H1 (cell line): Measurements from ENCODE around the gene TINAG. TPM values are rescaled to one million over a fixed set of nuclear protein-coding genes. Genes with fewer than 3 reads are reported as not detected.

Experiments
- CTCF ChIA-PET: fragments of 300-600 bp; sonication (Branson Sonifier 250); formaldehyde crosslinking; loops from one replicate; lab custom pipeline; 2021; ENCODE audit not compliant: partially characterized antibody; lab: Charles Lee
- POLR2A ChIA-PET: fragments of 300-600 bp; sonication (Branson Sonifier 250); formaldehyde crosslinking; loops from one replicate; lab custom pipeline; 2021; ENCODE audit warnings: inconsistent platforms; ENCODE audit not compliant: partially characterized antibody; lab: Charles Lee
- DNase-seq, 2 experiments: peaks; one replicate each; pipeline versions ENCODE4 v3.0.0 to v3.0.0-alpha.2; 2010 to 2022; ENCODE audit warnings: low spot score in 2 of 2, low read depth in 1 of 2, mixed read lengths in 1 of 2
- FAIRE-seq: peaks from 2 replicates; lab custom pipeline; 2011; peaks lifted over from hg19 to GRCh38; lab: Jason Lieb, UNC
- H2AFZ ChIP-seq: 2 replicates; pipeline ENCODE4 v1.8.1; 2012; ENCODE audit warnings: low read length, inconsistent platforms
- H2AK5ac ChIP-seq: 2 replicates; pipeline ENCODE4 v1.6.1; 2013; ENCODE audit warnings: low read depth, low read length
- H2BK120ac ChIP-seq: replicated peaks from 2 replicates; pipeline ENCODE3; 2013; ENCODE audit warnings: low read depth, low read length, inconsistent platforms
- H2BK12ac ChIP-seq: 2 replicates; pipeline ENCODE4 v1.6.1; 2013; ENCODE audit warnings: low read depth, low read length
- H2BK15ac ChIP-seq: 2 replicates; pipeline ENCODE4 v1.6.1; 2013; ENCODE audit warnings: low read length
- H2BK20ac ChIP-seq: 2 replicates; pipeline ENCODE4 v1.6.1; 2013; ENCODE audit warnings: low read length
- H2BK5ac ChIP-seq: 2 replicates; pipeline ENCODE4 v1.6.1; 2013; ENCODE audit warnings: low read depth, low read length
- H3K14ac ChIP-seq: 2 replicates; pipeline ENCODE4 v1.6.1; 2013; ENCODE audit warnings: inconsistent platforms; ENCODE audit not compliant: insufficient read length
- H3K18ac ChIP-seq: 2 replicates; pipeline ENCODE4 v1.6.1; 2013; ENCODE audit warnings: low read length; ENCODE audit errors: extremely low read depth
- H3K23ac ChIP-seq: 2 replicates; pipeline ENCODE4 v1.6.1; 2013; ENCODE audit warnings: inconsistent platforms; ENCODE audit not compliant: insufficient read length
- H3K23me2 ChIP-seq: 2 replicates; pipeline ENCODE4 v1.6.1; 2013; ENCODE audit warnings: low read depth, low read length
- H3K27ac ChIP-seq: 2 replicates; pipeline ENCODE4 v1.6.1; 2011; ENCODE audit warnings: low read depth, low read length, inconsistent platforms
- H3K27me3 ChIP-seq, 4 experiments: replicated peaks in 1 of 4; 1 replicate in 1 of 4; 2 replicates in 3 of 4; pipeline versions ENCODE4 v1.6.1 to v1.8.1; 2011 to 2013; ENCODE audit warnings: low read length in 3 of 4, mild to moderate bottlenecking in 3 of 4, inconsistent platforms in 2 of 4, mixed read lengths in 2 of 4, moderate library complexity in 1 of 4; ENCODE audit not compliant: control insufficient read depth in 3 of 4, insufficient read depth in 3 of 4; ENCODE audit errors: extremely low read depth in 1 of 4
- H3K36me3 ChIP-seq, 4 experiments: 2 replicates each; pipeline versions ENCODE4 v1.6.1 to v1.8.1; 2011 to 2013; ENCODE audit warnings: mild to moderate bottlenecking in 4 of 4, low read length in 3 of 4, moderate library complexity in 2 of 4, control low read depth in 1 of 4, inconsistent platforms in 1 of 4; ENCODE audit not compliant: insufficient read depth in 4 of 4, control insufficient read depth in 2 of 4
- H3K4ac ChIP-seq: replicated peaks from 2 replicates; pipeline ENCODE3; 2013; ENCODE audit warnings: low read length, low read depth, mixed read lengths, inconsistent platforms; ENCODE audit not compliant: insufficient read length
- H3K4me1 ChIP-seq, 4 experiments: replicated peaks in 1 of 4; 1 replicate in 1 of 4; 2 replicates in 3 of 4; pipeline versions ENCODE4 v1.6.1 to v1.8.1; 2011 to 2013; ENCODE audit warnings: low read length in 3 of 4, inconsistent platforms in 2 of 4, mixed read lengths in 1 of 4; ENCODE audit not compliant: insufficient read depth in 4 of 4, control insufficient read depth in 3 of 4
- H3K4me2 ChIP-seq, 2 experiments: 2 replicates each; pipeline versions ENCODE4 v1.6.1 to v1.8.1; 2011 to 2013; ENCODE audit warnings: low read depth in 2 of 2, low read length in 2 of 2, control low read depth in 1 of 2, inconsistent platforms in 1 of 2, mild to moderate bottlenecking in 1 of 2; ENCODE audit not compliant: insufficient read depth in 1 of 2
- H3K4me3 ChIP-seq, 4 experiments: fragments of 200-600, 300-600 bp in 1 of 4; sonication (generic), shearing (Covaris generic), sonication (Bioruptor Twin) in 1 of 4; 2 replicates each; pipeline versions ENCODE4 v1.5.1 to v1.8.1; 2011 to 2016; ENCODE audit warnings: low read length in 4 of 4, low read depth in 3 of 4, control low read depth in 2 of 4, inconsistent platforms in 2 of 4, mild to moderate bottlenecking in 2 of 4, mixed read lengths in 1 of 4, moderate library complexity in 1 of 4; ENCODE audit not compliant: insufficient read depth in 2 of 4; ENCODE audit errors: extremely low read depth in 1 of 4
- H3K56ac ChIP-seq: replicated peaks from 2 replicates; pipeline ENCODE3; 2013; ENCODE audit warnings: low read depth, mild to moderate bottlenecking, mixed read lengths, low read length, inconsistent platforms; ENCODE audit not compliant: insufficient read length
- H3K79me1 ChIP-seq: 2 replicates; pipeline ENCODE4 v1.6.1; 2013; ENCODE audit warnings: low read depth, low read length, control low read depth
- H3K79me2 ChIP-seq, 2 experiments: 2 replicates each; pipeline versions ENCODE4 v1.6.1 to v1.8.1; 2012 to 2013; ENCODE audit warnings: low read length in 2 of 2, mild to moderate bottlenecking in 2 of 2, inconsistent platforms in 1 of 2; ENCODE audit not compliant: insufficient read depth in 2 of 2, control insufficient read depth in 1 of 2
- H3K9ac ChIP-seq, 4 experiments: replicated peaks in 1 of 4; 1 replicate in 1 of 4; 2 replicates in 3 of 4; pipeline versions ENCODE4 v1.6.1 to v1.8.1; 2011 to 2013; ENCODE audit warnings: low read depth in 3 of 4, low read length in 3 of 4, control low read depth in 2 of 4, mild to moderate bottlenecking in 2 of 4, moderate library complexity in 2 of 4, inconsistent platforms in 1 of 4; ENCODE audit errors: extremely low read depth in 1 of 4
- H3K9me3 ChIP-seq, 2 experiments: 2 replicates each; pipeline versions ENCODE4 v1.6.1 to v1.8.1; 2012 to 2013; ENCODE audit warnings: mild to moderate bottlenecking in 2 of 2, moderate library complexity in 2 of 2, control low read depth in 1 of 2, inconsistent platforms in 1 of 2, low read depth in 1 of 2, low read length in 1 of 2, mixed read lengths in 1 of 2; ENCODE audit not compliant: insufficient read depth in 2 of 2
- H4K20me1 ChIP-seq, 2 experiments: replicated peaks in 1 of 2; 2 replicates each; pipeline versions ENCODE3 to v1.8.1; 2011 to 2013; ENCODE audit warnings: inconsistent platforms in 2 of 2, low read length in 2 of 2, mild to moderate bottlenecking in 1 of 2; ENCODE audit not compliant: insufficient read depth in 2 of 2, control insufficient read depth in 1 of 2
- H4K5ac ChIP-seq: 2 replicates; pipeline ENCODE4 v1.6.1; 2013; ENCODE audit warnings: low read length, low read depth, mixed read lengths, inconsistent platforms; ENCODE audit not compliant: insufficient read length
- H4K8ac ChIP-seq: 2 replicates; pipeline ENCODE4 v1.8.0; 2013; ENCODE audit warnings: mild to moderate bottlenecking, moderate library complexity, low read length, inconsistent platforms; ENCODE audit not compliant: insufficient read depth; ENCODE audit errors: extremely low read depth
- H4K91ac ChIP-seq: replicated peaks from 2 replicates; pipeline ENCODE3; 2013; ENCODE audit warnings: low read length, mixed read lengths, inconsistent platforms; ENCODE audit not compliant: insufficient read length
- CBX5 ChIP-seq: fragments of 300-800, 300-1000 bp; sonication (generic); IDR thresholded peaks from 2 replicates; pipeline ENCODE4 v1.7.1; 2016; ENCODE audit warnings: antibody characterized with exemption, low read length, low read depth
- CHD1 ChIP-seq: IDR thresholded peaks from 2 replicates; pipeline ENCODE4 v1.6.1; 2012; ENCODE audit warnings: low read depth, low read length, improper control_type of control experiment
- EGR1 ChIP-seq: IDR thresholded peaks from 2 replicates; pipeline ENCODE4 v1.6.1; 2011; ENCODE audit warnings: low read depth, low read length, borderline replicate concordance
- EP300 ChIP-seq, 2 experiments: IDR thresholded peaks; 1 replicate in 1 of 2; 2 replicates in 1 of 2; pipeline ENCODE4 v1.6.1; 2011 to 2012; ENCODE audit warnings: low read depth in 2 of 2, low read length in 2 of 2, mild to moderate bottlenecking in 2 of 2, borderline replicate concordance in 1 of 2, inconsistent platforms in 1 of 2, moderate library complexity in 1 of 2
- EZH2 ChIP-seq: fragments of 200-600 bp; sonication (generic); IDR thresholded peaks from 2 replicates; pipeline ENCODE4 v1.7.1; 2012; ENCODE audit warnings: low read depth, mild to moderate bottlenecking, moderate library complexity, low read length, inconsistent platforms; ENCODE audit not compliant: severe bottlenecking
- POLR2AphosphoS5 ChIP-seq: IDR thresholded peaks from 2 replicates; pipeline ENCODE4 v1.6.1; 2011; ENCODE audit warnings: low read depth, low read length
- SIRT6 ChIP-seq: IDR thresholded peaks from one replicate; pipeline ENCODE4 v1.7.1; 2012; ENCODE audit warnings: low read length, inconsistent platforms
- SIX5 ChIP-seq: IDR thresholded peaks from 2 replicates; pipeline ENCODE4 v1.6.1; 2011; ENCODE audit warnings: mild to moderate bottlenecking, low read depth, low read length
- SP1 ChIP-seq: IDR thresholded peaks from 2 replicates; pipeline ENCODE4 v1.6.1; 2011; ENCODE audit warnings: low read depth, low read length
- SP2 ChIP-seq: IDR thresholded peaks from 2 replicates; pipeline ENCODE4 v1.6.1; 2012; ENCODE audit warnings: mild to moderate bottlenecking, low read length, inconsistent platforms
- SP4 ChIP-seq: IDR thresholded peaks from 2 replicates; pipeline ENCODE4 v1.6.1; 2012; ENCODE audit warnings: low read length, inconsistent platforms
- TAF7 ChIP-seq: optimal IDR thresholded peaks from 2 replicates; pipeline ENCODE3; 2011; ENCODE audit warnings: low read depth, mild to moderate bottlenecking, inconsistent platforms, low read length, moderate library complexity, borderline replicate concordance
- WGBS, 2 experiments: shearing (Covaris generic) in 1 of 2; methylation state at CpG; one replicate each; pipeline versions ENCODE4 v1.1.6 to v1.1.7; 2013 to 2015; ENCODE audit warnings: low lambda C conversion rate in 2 of 2, mixed read lengths in 2 of 2, inconsistent platforms in 1 of 2, low coverage in 1 of 2, missing lambda C conversion rate in 1 of 2; ENCODE audit not compliant: insufficient replicate concordance in 2 of 2, insufficient coverage in 1 of 2, insufficient read length in 1 of 2; ENCODE audit errors: extremely low coverage in 1 of 2, missing lambda C conversion rate in 1 of 2; 5-methylcytosine and 5-hydroxymethylcytosine counted together
- polyA plus RNA-seq, 7 experiments: library from polyadenylated mRNA; depleted of rRNA in 3 of 7; stranded (reverse) in 5 of 7; unstranded in 2 of 7; fragments of >200 nt in 5 of 7; fragments of 200-250 nt in 2 of 7; gene quantifications; 1 replicate in 5 of 7; 2 replicates in 1 of 7; 4 replicates in 1 of 7; pipeline versions ENCODE4 v1.2.1 to v1.2.3, GENCODE V29; 2011 to 2013; ENCODE audit warnings: missing spikeins in 2 of 7, mixed read lengths in 2 of 7
- total RNA-seq: library from RNA; stranded (reverse); fragmentation: NEBNext Ultra II Directional; extraction: Animal tissue kit (Norgen Biotek cat#: 25700); gene quantifications from 2 replicates; pipeline ENCODE4 v1.2.1, GENCODE V29; 2021
- TF ChIP-seq, protein P1 (sequence below), 3 experiments: IDR thresholded peaks; 1 replicate in 2 of 3; 2 replicates in 1 of 3; pipeline versions ENCODE4 v1.5.1 to v1.6.1; 2011; ENCODE audit warnings: low read length in 3 of 3, mild to moderate bottlenecking in 3 of 3, inconsistent platforms in 2 of 3, low read depth in 1 of 3, moderate library complexity in 1 of 3; ENCODE audit not compliant: insufficient read depth in 1 of 3; ENCODE audit errors: control extremely low read depth in 1 of 3

The TINAG gene
- total and polyA plus RNA-seq, 2 of the 8 experiments (the other 6 are each of a cell fraction or from before 2014, with no cell fraction given), result not detected

- ChIA-PET POLR2A (no interaction called here), CTCF (interaction anchor here (1.7 kb wide), 1 partner anchor 305 kb away, joined by 6 read pairs; no protein-coding TSS in a partner anchor)
- Histone ChIP-seq H3K23ac (no peak overlapping the region), H4K20me1 (no peaks in the 10 kb centered on the region), H3K14ac (no peak overlapping the region), H2BK12ac (no peak overlapping the region), H3K79me1 (no peaks in the 10 kb centered on the region), H3K27me3 (no peaks in the 10 kb centered on the region), H3K56ac (no peak overlapping the region), H3K79me2 (no peaks in the 10 kb centered on the region), H4K8ac (no peak overlapping the region), H3K4me2 (no peak overlapping the region), H3K4me1 (no peaks in the 10 kb centered on the region), H2BK120ac (no peak overlapping the region), H2AFZ (no peak overlapping the region), H4K91ac (no peak overlapping the region), H3K4ac (no peak overlapping the region), H2BK20ac (no peak overlapping the region), H3K27ac (no peak overlapping the region), H2AK5ac (no peak overlapping the region), H3K18ac (no peak overlapping the region), H3K9me3 (no peaks in the 10 kb centered on the region), H2BK5ac (no peak overlapping the region), H2BK15ac (no peak overlapping the region), H4K5ac (no peak overlapping the region), H3K4me3 (no peak overlapping the region), H3K9ac (no peak overlapping the region), H3K36me3 (no peaks in the 10 kb centered on the region), H3K23me2 (no peaks in the 10 kb centered on the region)
- FAIRE-seq (no peak), DNase-seq (no peak)
- WGBS, 2 experiments, result 92% methylated on average over 2 of the region's 2 CpGs; no CpG with 5 or more reads in 1 of the 2 experiments
- TF ChIP-seq SIRT6 (no peak), CBX5 (no peak), POLR2AphosphoS5 (no peak), TAF7 (no peak), SP2 (no peak), EGR1 (no peak), SIX5 (no peak), CHD1 (no peak), EP300 (IDR thresholded peaks at IDR 0.05; ENCODE audit: borderline replicate concordance in 1 of 2, low read depth in 2 of 2, low read length in 2 of 2) (no peak), SP4 (no peak), SP1 (no peak), EZH2 (no peak)
- TF ChIP-seq, protein P1, sequence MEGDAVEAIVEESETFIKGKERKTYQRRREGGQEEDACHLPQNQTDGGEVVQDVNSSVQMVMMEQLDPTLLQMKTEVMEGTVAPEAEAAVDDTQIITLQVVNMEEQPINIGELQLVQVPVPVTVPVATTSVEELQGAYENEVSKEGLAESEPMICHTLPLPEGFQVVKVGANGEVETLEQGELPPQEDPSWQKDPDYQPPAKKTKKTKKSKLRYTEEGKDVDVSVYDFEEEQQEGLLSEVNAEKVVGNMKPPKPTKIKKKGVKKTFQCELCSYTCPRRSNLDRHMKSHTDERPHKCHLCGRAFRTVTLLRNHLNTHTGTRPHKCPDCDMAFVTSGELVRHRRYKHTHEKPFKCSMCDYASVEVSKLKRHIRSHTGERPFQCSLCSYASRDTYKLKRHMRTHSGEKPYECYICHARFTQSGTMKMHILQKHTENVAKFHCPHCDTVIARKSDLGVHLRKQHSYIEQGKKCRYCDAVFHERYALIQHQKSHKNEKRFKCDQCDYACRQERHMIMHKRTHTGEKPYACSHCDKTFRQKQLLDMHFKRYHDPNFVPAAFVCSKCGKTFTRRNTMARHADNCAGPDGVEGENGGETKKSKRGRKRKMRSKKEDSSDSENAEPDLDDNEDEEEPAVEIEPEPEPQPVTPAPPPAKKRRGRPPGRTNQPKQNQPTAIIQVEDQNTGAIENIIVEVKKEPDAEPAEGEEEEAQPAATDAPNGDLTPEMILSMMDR (IDR thresholded peaks at IDR 0.05; ENCODE audit: control extremely low read depth in 1 of 3, insufficient read depth in 1 of 3, low read depth in 1 of 3, low read length in 3 of 3), result no peak
Measured at GRCh38 chr6:54291738-54292137, 16.5 kb upstream of the TINAG start.
